Mucosa of stomach (tissue), 1 donor: ENCODE measurements around the gene DLG4.
"Not testable (repeated sequence)": the region's sequence is repeated elsewhere in the genome, so short reads cannot be mapped to it uniquely, and the experiment has no call there.

ENCODE experiments used
- H3K27me3 ChIP-seq: one replicate; pipeline ENCODE4 v1.7.0; 2013; ENCODE audit warnings: mild to moderate bottlenecking, low read length; ENCODE audit not compliant: control insufficient read depth, insufficient read depth
- H3K36me3 ChIP-seq: one replicate; pipeline ENCODE4 v1.7.0; 2013; ENCODE audit warnings: low read length; ENCODE audit not compliant: control insufficient read depth, insufficient read depth
- H3K4me1 ChIP-seq: one replicate; pipeline ENCODE4 v1.7.0; 2013; ENCODE audit warnings: mild to moderate bottlenecking, low read length; ENCODE audit not compliant: control insufficient read depth, insufficient read depth
- H3K4me3 ChIP-seq: one replicate; pipeline ENCODE4 v1.7.0; 2013; ENCODE audit warnings: low read length
- H3K9ac ChIP-seq: one replicate; pipeline ENCODE4 v1.7.0; 2013; ENCODE audit warnings: mild to moderate bottlenecking, low read length, moderate library complexity
- H3K9me3 ChIP-seq: one replicate; pipeline ENCODE4 v1.7.0; 2013; ENCODE audit warnings: mild to moderate bottlenecking, low read length, moderate library complexity; ENCODE audit not compliant: control insufficient read depth
- donor health status: Pancreatic carcinoma.

Gene DLG4

DNA sequence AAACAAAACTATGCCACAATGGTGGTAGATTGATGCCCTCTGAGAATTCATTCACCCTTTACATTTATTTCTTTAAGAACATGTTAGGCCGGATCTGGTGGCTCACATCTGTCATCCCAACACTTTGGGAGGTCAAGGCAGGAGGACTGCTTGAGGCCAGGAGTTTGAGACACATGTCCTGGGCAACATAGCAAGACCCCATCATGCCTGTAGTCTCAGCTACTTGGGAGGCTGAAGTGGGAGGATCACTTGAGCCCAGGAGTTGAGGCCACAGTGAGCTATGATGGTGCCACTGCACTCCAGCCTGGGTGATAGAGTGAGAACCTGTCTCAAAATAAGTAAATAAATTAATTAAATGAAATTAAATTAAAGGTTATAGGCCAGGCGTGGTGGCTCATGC is 37.5 kb downstream of the DLG4 start:
- Histone ChIP-seq H3K27me3 (peaks cover 14% of the 10 kb centered on the region), H3K4me1 (peaks cover 12% of the 10 kb centered on the region)
- not testable (repeated sequence) for H3K4me3 ChIP-seq, H3K9me3 ChIP-seq, H3K9ac ChIP-seq, H3K36me3 ChIP-seq

- Histone ChIP-seq H3K27me3 (peaks cover 24% of the 10 kb centered on the region), H3K9me3 (no peaks in the 10 kb centered on the region), H3K9ac (no peak within 1 kb of the TSS), H3K36me3 (no peaks in the 10 kb centered on the region), H3K4me3 (no peak within 1 kb of the TSS), H3K4me1 (peaks cover 16% of the 10 kb centered on the region)
Measured at GRCh38 chr17:7179317-7180254, 40.0 kb downstream of the DLG4 start, which contains the start of gene ASGR1. Gene ASGR1 (minus strand): TSS chr17:7179370. CDS start chr17:7178563, 807 bp downstream.

- H3K9me3 ChIP-seq: no peaks in the 10 kb centered on the region
- no peak overlapping the region for H3K4me3 ChIP-seq
- no peaks in the 10 kb centered on the region for H3K36me3 ChIP-seq
- peaks cover 26% of the 10 kb centered on the region for H3K27me3 ChIP-seq
- peaks cover 22% of the 10 kb centered on the region for H3K4me1 ChIP-seq
- no peak overlapping the region for H3K9ac ChIP-seq
Measured at GRCh38 chr17:7178973-7179316, 40.7 kb downstream of the DLG4 start.

- peak overlapping the region; percentile 28 for H3K9ac ChIP-seq
- no peaks in the 10 kb centered on the region for H3K9me3 ChIP-seq
- peaks cover 29% of the 10 kb centered on the region for H3K27me3 ChIP-seq
- no peak overlapping the region for H3K4me3 ChIP-seq
- H3K4me1 ChIP-seq: peaks cover 26% of the 10 kb centered on the region
- H3K36me3 ChIP-seq: no peaks in the 10 kb centered on the region
Measured at GRCh38 chr17:7177954-7178477, 41.6 kb downstream of the DLG4 start.

- Histone ChIP-seq H3K9ac (peak overlapping the region; percentile 28), H3K4me3 (no peak overlapping the region), H3K4me1 (peaks cover 26% of the 10 kb centered on the region), H3K27me3 (peaks cover 29% of the 10 kb centered on the region), H3K9me3 (no peaks in the 10 kb centered on the region), H3K36me3 (no peaks in the 10 kb centered on the region)
Measured at GRCh38 chr17:7177191-7177953, 42.3 kb downstream of the DLG4 start.

DNA sequence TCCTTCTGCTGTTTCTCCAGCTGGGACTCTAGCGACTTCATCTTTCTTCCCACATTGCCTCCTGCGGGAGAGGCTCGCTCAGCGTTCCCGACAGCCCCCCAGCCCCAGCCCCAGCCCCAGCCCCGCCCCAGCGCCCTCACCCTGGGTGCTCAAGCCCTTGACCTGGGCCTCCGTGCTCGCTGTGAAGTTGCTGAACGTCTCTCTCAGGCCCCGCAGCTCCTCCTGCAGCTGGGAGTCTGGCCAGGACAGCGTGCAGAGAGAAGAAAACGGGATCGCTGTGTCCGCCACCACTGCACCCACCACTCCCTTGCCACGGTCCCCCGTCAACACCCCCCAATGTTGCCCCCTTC is 42.8 kb downstream of the DLG4 start:
- Histone ChIP-seq H3K27me3 (peaks cover 29% of the 10 kb centered on the region), H3K9ac (no peak overlapping the region), H3K4me3 (no peak overlapping the region)

GRCh38 chr17:7176107-7176840 is 43.4 kb downstream of the DLG4 start:
- Histone ChIP-seq H3K4me3 (no peak overlapping the region), H3K9ac (no peak overlapping the region), H3K27me3 (peaks cover 29% of the 10 kb centered on the region), H3K4me1 (peaks cover 26% of the 10 kb centered on the region), H3K36me3 (no peaks in the 10 kb centered on the region), H3K9me3 (no peaks in the 10 kb centered on the region)

More for the DNA sequence above, 42.8 kb downstream of the DLG4 start:
- Histone ChIP-seq H3K36me3 (no peaks in the 10 kb centered on the region), H3K9me3 (no peaks in the 10 kb centered on the region), H3K4me1 (peaks cover 26% of the 10 kb centered on the region)

DNA sequence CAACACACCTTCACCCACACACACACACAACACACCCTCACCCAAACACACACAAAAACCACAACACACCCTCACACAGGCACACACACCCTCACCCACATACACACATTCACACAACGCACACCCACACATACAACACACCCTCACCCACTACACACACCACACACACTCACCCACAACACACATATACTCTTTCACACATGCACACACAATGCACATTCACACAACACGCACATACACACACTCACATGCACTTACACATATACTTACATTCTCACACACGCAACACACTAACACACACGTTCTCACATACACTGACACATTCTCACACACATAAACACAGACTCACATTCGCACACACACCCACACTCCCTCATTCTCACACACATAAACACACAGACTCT is 44.3 kb downstream of the DLG4 start:
- no peak overlapping the region for H3K9ac ChIP-seq
- peaks cover 29% of the 10 kb centered on the region for H3K27me3 ChIP-seq
- H3K4me1 ChIP-seq: peaks cover 26% of the 10 kb centered on the region
- H3K9me3 ChIP-seq: no peaks in the 10 kb centered on the region
- no peak overlapping the region for H3K4me3 ChIP-seq
- no peaks in the 10 kb centered on the region for H3K36me3 ChIP-seq

DNA sequence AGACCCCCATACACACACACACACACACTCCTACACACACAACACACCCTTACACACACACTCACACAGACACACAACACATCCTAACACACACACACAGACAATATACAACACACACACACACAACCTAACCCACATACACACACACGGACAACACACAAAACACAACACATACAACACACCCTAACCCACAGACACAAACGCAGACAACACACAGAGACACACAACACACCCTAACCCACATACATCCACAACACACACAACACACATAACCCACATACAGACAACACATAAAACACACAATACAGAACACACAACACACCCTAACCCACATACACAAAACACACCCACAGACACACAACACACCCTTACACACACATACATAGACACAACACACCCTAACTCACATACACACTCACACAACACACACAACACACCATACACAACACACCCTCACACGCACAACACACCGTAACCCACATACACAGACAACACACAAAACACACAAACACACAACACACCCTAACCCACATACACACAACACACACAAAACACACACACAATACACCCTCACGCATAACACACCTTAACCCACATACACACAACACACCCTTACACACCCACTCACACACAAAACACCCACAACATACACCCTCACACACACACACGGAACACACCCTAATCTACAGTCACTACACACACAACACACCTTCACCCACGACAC is 44.9 kb downstream of the DLG4 start:
- Histone ChIP-seq H3K9me3 (no peaks in the 10 kb centered on the region), H3K9ac (peak overlapping the region; percentile 59), H3K4me3 (no peak overlapping the region), H3K4me1 (peaks cover 26% of the 10 kb centered on the region), H3K36me3 (no peaks in the 10 kb centered on the region), H3K27me3 (peaks cover 29% of the 10 kb centered on the region)

DNA sequence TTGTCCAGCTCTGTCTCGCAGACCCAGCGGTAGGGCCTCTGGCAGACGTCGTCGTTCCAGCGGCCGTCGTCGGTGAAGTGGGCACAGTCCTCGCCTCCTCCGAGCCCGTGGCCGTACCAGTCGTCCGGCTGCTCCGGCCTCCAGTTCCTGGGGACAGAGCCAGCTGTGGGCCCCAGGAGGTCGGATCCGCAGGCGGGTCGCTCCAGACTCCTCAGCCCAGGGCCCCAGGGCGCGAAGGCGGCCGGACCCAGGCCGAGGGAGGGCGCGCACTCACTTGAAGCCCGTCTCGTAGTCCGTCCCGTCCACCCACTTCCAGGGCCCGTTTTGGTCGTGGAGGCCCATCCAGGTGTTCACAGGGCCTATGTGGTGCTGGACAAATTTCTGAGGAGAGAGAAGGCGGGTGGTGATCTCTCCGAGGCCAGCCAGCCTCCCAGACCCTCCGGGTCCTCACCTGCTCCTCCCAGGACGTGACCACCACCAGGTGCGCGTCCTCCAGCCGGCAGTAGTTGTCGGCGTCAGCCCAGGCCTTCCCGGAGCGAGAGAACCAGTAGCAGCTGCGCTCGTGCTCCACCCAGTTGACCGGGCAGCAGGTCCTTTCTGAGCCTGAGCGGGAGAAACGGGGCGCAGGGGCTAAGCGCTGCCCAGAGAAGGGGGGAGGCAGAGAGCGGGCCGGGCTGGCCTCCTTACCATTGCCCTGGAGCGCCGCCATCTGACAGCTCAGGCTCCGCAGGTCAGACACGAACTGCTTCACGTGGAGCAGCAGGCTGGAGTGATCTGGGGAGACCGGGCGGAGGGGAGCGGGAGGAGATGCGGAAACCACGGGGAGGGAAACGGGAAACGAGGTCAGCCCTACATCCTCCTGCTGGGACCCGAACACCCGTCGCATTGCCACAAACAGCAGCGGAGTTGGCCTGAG is 45.7 kb downstream of the DLG4 start:
- Histone ChIP-seq H3K36me3 (no peaks in the 10 kb centered on the region), H3K4me1 (peaks cover 26% of the 10 kb centered on the region), H3K9ac (peak overlapping the region; percentile 59), H3K4me3 (no peak overlapping the region), H3K9me3 (no peaks in the 10 kb centered on the region), H3K27me3 (peaks cover 29% of the 10 kb centered on the region)
